ENCODE measurements around the gene EPB41L4A.

EPB41L4A gene

DNA sequence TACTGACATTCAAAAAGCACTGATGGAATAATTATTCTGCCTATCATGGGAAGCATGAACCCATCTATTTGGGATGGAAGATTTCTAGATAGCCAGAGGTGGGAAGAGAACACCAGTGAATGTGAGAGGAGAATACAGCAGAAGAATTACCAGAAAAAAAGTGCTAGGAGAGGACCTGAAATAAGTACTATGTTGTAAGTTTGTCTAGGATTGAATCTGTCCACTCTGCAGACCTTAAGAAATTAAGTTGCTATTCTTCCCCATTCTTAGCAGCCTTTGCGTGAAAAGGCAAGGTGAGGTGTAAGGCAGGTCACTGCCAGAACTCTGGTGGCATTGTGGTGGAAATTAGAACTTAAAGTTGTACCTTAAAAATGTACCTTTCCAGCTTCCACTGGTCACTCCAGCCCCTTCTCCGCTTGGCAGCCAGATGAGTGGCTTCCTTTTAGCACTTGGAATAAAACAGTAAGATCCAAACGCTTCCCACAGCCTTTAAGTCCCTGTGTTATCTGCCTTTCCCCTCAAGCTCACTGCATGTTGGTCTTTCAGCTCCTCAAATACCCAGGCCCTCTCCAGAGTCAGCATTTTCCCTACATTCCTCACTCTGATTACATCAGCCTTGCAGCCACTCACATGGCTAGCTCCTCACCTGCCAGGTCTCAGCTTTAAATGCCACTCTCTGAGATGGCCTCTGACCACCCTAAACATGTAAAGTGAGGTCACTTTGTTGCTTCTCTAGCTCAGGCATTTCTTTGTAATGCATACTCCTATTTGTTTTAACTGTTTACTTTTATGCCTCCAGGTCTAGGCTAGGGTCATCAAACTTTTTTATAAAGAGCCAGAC is 253.0 kb downstream of the EPB41L4A start:
- in situ Hi-C loops (cut with HindIII; ENCODE audit: low sequenced_read_pairs) = no loop called here

DNA sequence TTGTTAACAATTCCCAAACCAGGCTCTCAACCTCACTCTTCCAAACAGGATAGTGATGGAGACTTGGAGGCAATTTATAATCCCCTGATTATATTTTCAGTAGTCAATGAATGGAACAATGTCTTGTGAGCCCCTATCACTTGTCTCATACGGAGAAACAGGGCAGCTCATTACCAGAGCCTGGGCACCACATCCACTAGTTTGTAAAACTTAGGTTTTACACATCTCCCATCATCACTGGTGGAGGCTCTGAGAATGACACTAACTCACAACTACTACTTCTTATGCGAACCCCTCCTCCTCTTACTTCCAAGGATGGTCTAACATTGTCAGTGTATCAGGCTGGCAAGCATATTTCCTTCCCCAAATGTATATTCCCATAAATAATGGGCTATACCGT is 253.7 kb downstream of the EPB41L4A start:
- in situ Hi-C loops (cut with HindIII; ENCODE audit: low sequenced_read_pairs) = no loop called here

DNA sequence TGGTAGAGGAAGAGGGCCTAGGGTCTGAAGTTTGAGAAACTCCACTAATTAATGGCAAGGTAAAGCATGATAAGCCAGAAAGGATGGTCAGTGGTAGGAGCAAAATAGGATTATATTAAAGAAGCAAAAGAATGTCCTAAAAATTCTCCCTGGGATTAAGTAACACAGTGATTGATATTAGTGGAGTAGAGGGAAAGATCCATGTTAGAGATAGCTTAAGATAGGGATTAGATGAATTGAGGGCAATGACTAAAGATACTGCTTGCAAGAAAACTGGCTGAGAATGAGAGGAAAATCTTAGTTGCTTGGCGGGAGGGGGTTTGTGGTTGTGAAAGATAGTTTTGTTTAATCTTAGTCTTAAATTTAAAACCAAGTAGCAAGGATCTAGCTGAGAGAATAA is 255.6 kb downstream of the EPB41L4A start:
- in situ Hi-C loops (cut with HindIII; ENCODE audit: low sequenced_read_pairs) = no loop called here

DNA sequence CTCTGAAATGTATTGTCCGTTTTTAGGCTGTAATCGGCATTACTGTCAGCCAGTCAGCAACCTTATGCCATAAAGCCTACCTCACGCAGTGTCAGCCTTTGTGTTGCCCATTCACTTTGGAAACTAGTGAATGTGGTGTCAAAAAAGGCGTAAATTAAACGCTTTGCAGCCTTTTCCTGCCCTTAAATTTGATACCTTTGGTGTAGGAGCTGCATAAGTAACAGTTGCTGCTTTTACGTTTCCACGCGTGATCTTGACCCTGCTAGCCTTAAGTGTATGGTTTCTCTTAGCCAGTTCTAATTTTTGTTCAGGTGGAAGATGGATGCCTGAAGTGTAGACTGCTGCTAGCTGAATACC is 257.7 kb downstream of the EPB41L4A start:
- in situ Hi-C loops (cut with HindIII; ENCODE audit: low sequenced_read_pairs) = no loop called here

DNA sequence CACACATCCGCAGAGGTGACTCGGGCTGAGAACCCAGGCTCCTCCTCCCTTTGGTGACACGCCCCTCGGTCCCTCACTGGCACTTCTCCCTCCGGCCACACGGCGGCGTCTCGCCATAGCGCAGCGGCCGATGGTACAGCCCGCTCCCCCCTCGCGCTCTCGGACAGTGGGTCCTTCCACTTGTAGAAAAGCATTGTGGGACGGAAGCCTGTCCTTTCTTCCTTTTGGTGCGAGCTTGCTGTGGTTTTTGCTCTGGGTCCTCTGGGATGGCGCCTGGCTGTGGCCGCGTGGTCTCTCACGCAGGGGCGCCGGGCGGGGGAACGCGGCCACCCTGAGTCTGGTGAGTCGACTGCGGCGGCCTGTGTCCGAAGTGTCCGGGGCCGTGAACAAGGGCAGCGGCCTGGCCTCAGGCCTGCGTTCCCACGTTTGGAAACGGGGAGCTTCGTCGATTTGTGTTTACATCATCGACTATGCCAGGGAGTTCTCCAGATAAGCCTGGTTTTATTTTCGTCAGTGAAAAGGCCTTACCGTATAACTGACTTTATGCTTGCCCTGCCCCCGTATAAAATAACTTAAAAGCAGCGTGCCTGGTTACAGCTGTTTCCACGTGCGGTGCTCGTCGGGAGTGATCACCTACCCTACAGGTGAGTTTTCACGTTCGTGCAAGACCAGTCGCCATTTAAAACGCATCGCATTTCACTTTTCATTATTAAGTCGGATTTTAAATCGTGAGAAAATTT is 258.3 kb downstream of the EPB41L4A start:
- in situ Hi-C loops (cut with HindIII; ENCODE audit: low sequenced_read_pairs) = no loop called here

DNA sequence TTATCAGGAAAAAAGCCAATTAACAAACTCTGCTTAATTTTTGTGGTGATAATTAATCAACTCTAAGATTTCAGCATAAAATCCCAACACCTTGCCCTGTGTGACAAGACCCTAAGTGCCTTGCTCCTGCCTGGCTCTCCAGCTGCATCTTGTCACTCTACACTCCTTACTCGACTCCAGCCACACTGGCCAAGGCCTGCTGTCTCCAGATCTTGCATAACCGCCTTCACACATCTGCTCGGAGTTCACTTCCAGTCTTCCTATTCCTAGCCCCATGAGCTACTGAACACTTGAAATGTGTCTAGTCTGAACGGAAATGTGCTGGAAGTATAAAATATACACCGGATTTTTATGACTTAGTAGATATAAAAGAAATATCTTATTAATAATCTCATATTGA is 259.6 kb downstream of the EPB41L4A start:
- in situ Hi-C loops (cut with HindIII; ENCODE audit: low sequenced_read_pairs) = no loop called here

DNA sequence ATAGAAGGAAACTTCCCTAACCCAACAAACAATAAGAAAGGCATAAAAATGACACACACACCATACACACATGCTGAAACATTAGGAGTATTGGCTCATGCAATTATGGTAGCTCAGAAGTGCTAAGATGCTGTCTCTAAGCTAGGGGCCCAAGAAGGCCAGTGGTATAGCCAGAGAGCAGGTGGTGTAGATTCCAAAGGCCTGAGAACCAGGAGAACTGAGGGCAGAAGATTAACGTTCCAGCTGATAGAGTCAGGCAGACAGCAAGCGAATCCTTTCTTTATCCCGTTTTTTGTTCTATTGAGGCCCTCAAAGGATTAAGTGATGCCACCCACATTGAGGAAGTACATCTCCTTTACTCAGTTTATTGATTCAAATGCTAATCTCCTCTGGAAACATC is 262.9 kb downstream of the EPB41L4A start:
- in situ Hi-C loops (cut with HindIII; ENCODE audit: low sequenced_read_pairs) = no loop called here

DNA sequence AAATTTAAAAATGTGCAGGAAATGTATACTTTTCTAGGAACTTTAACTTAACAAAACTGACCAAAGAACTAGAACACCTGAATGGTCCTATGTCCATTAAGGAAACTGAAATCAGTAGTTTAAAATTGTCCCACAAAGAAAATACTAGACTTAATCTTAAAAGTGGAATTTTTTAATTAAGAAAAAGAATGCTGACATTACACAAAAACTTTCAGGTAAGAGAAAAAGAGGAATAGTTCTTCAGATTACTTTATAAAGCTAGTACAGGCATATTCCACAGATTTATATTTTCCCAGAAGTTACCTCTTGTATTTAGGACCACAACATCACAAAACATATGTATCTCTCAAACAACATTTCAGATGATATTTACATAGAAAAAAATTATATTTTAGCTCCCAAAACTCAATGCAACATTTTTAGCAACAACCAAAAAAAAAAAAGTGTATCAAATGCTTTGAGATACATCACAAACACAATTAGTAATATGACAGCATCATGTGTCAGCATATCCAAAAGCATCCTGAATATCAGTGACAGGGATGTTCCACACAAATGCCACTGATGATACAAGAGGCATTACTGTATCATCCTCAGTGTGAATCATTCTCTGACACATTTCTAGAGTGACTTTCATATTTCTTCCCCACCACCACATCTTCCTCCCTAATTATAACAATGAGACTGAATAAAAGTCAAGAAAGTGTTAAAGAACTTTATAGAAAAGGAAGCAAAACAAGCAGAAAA is 264.0 kb downstream of the EPB41L4A start:
- in situ Hi-C loops (cut with HindIII; ENCODE audit: low sequenced_read_pairs) = no loop called here

DNA sequence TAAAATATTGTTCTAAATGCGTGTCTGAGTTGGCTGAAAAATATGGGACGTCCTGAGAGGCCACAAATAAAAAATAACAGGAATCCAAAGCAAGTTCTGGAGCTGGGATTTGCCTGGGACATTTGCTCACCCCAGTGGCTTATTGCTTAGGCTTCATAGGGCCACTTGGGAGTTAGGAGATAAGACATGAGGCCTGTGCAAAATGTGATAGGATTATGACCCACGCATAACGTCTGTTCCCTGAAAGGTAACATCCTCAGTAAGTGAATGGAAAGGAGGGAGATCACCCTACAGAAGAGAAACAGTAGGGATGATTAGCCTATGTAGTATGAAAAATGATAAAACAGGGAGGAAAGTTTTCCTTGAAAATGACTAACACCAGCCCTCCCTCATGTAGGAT is 269.4 kb downstream of the EPB41L4A start:
- in situ Hi-C loops (cut with HindIII; ENCODE audit: low sequenced_read_pairs) = no loop called here

DNA sequence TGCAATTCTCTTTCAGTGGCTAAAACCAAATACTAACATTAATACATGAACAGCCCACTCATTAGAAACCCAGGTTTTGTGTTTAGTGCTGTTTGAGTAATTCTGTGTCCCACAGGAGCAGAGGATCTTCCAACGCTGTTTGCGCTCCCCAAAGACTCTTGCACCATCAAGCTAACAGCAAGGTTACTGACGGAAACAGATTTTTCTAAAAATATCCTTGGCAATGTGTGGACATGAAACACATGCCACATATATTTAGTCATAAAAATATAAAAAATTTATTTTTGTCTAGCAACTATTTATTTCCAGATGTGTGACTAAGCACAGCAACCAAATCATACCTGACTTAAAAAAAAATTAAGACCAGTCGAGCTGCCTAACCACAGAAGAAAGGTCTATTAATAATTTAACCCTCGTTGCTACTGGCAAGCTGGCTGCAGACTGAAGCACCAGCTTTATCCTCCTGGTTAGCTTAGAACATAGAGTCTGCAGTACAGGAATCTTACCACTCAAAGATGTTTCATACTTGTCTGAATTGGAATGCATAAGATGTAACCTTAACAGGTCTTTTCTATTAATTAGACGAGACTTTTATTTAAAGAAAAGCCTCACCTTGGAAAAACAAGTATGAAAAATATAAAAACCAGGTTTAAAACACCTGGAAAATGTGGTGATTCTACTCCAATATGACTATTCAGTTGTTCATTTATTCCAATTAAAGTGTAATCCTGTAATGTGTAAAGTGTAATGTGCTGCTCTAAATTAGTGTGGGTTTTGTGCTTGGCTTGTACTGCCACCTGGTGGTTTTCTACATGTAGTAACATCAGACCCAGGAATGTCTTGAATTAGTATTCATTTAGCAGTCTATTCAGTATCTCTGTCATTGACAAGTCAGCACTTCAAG is 272.5 kb downstream of the EPB41L4A start:
- in situ Hi-C loops (cut with HindIII; ENCODE audit: low sequenced_read_pairs) = no loop called here

DNA sequence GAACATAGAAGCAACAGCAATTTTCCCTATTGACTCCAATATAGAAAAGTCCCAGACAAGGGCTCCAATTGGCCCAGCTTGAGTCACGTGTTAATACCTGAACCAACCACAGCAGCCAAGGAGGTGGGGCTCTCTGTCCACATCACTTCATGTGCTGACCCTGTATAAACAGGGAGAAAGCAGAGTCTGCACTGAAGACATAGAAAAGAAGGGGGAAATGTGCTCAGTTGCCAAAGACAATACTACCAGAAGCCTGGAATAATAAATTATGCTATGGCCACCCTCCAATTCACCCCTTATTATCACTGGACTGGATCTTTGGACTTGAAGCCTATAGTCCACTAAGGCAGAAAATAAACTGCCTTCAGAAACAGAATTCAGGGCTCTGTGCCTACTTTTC is 275.4 kb downstream of the EPB41L4A start:
- in situ Hi-C loops (cut with HindIII; ENCODE audit: low sequenced_read_pairs) = no loop called here

DNA sequence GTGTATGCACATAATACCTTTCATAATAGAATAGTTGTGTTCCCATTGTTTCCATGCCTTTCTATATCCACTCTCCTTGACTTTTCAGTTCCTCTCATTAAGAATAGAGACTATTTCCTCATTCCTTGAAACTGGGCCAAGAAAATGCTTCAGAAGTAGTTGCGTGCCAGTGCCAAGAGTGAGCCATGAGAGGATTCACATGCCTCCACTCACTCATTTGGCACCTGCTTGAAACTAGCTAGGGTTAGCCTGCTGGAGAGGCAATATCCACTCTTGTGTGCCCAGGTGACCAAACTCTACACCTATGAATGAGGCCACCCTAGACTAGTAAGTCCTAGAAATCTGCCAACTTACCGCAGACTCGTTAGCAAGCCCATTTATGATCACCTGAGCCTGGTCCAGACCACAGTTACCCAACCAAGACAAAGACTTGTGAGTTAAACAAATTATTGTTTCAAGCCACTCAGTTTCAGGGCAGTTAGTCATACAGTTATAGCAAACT is 276.3 kb downstream of the EPB41L4A start:
- in situ Hi-C loops (cut with HindIII; ENCODE audit: low sequenced_read_pairs) = no loop called here

DNA sequence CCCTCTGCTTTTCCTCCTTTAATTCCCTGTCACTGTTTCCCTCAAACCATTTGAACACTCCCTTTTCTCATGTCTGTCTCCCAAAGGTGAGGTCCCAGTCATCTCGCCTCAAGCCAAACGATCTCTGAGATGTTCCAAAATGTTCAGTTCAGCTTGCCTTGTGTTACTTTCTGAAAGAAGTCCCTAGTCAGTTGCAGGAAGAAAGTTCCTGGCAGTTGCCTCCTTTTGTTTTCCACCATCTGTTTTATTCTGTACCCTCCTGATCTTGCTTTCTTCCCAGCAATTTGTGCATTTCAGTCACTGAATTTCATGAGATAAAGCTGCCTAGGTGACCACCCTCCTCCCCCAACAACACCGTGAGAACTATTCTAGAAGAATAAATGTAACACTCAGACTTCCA is 277.5 kb downstream of the EPB41L4A start:
- in situ Hi-C loops (cut with HindIII; ENCODE audit: low sequenced_read_pairs) = no loop called here

DNA sequence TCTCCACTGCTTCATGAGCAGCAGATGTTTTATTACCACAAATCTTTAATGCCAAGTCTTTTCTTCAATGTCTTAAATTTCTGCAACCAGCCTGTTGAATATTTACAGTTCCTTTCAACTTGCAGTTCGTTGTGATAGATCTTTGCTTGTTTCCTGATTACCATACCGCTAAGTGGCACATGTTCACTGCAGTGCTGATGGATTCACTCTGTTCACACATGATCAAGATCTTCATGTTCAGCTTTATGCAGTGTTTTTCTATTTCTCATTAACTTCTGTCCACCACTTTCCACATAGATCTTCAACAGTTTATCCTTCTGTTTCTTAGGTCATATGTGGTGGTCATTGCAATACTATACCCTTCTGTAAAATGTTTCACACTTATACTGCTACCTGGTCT is 280.6 kb downstream of the EPB41L4A start:
- in situ Hi-C loops (cut with HindIII; ENCODE audit: low sequenced_read_pairs) = no loop called here

DNA sequence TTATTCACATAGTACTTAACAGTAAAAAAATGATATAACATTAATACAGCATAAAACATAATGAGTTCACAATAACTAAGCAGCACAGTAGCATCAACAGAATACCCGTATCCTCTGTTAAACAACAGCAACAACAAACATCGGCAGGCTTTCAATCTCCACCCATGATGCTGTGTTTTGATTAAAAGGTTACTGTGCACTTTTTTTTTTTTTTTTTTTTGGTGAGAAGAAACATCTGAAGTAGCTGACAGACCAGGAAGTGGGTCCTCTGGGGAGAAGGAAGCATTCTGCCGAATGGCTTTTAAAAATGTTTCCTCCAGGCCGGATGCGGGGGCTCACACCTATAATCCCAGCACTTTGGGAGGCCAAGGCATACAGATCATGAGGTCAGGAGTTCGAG is 282.3 kb downstream of the EPB41L4A start:
- in situ Hi-C loops (cut with HindIII; ENCODE audit: low sequenced_read_pairs) = no loop called here

DNA sequence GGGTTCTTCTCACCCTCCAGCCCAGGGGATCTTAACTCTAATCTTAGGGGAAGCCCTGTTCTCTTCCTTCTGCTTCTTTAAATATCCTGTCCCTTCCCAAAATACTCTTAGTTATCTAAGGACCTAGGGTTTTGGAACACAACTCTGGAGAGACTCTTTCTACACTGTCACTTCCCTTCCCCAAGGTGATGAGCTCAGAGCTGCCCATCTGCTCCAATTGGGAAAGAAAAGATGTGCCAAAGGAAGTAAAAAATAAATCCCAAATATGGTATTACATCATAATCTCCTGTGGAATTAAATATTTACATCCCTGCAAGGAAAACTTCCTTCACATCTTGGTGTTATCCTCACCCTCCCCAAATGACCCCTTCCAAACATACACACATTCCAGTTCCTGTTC is 291.2 kb downstream of the EPB41L4A start:
- in situ Hi-C loops (cut with HindIII; ENCODE audit: low sequenced_read_pairs) = no loop called here

DNA sequence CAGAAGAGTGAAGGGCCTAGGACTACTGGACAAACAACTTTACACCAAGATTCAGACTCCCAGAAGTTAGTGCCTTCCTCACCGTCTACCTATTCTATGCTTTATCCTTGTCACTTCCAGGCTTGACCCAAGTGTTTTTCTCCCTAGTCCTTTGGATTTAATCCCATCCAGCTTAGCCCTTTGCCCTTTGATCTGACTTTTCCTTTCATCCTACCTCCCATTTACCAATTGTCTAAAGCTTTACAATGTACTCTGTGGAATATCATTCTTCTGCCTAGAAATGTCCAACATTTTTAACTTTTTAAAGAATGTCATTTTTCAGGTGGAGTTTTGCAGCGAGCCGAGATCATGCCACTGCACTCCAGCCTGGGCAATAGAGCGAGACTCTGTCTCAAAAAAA is 292.1 kb downstream of the EPB41L4A start:
- in situ Hi-C loops (cut with HindIII; ENCODE audit: low sequenced_read_pairs) = no loop called here

DNA sequence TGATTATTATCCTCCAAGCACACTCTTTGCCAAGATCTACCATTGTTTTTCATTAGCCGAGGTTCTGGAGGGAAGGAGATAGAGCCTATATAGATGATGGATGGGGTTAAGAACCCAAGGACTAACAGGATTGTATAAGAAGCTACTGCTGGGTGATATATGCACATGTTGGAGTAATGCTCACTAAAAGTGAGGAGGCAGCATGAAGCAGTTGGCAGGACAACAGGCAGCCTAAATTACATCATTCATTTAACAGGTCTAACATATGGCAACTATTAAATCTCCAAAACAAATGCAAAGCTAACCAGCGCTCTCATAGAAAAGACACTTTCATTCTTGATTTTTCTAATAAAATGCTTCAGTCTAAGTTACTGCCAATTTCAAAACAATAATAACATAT is 293.2 kb downstream of the EPB41L4A start:
- in situ Hi-C loops (cut with HindIII; ENCODE audit: low sequenced_read_pairs) = no loop called here

DNA sequence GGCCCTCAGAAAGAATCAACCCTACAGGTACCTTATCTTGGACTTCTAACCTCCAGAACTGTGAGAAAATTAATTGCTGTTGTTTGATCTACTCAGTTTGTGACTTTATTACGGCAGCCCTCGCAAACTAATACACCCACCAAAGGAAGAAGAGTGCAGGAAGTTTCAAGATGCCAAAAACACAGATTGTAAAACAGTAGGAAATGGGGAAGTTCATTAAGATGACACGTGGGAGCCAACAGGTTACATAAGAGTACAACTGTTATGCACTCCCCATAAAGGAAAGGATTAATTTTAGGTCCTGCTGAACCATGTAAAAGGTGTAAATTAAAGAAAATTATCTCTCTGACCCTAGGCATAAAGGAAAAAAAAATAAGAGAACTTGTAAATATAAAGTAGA is 294.3 kb downstream of the EPB41L4A start:
- in situ Hi-C loops (cut with HindIII; ENCODE audit: low sequenced_read_pairs) = no loop called here

DNA sequence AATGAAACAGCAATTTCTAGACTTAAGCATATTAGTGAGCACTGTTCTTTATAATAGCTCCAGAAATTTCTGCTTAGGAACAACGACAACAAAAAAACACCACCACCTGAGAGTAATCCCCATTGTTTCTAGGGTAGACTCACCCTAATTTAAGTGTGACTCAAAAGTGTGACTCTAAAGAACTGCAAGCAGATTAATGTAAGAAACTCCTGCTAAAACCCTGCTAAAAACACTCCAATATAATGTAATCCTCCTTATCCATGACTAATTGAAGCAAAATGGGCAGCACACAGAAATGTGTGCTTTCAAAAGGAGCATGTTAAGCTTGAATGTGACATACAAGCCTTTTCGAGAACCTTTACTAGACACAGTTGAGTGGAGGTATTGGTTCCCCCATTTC is 296.0 kb downstream of the EPB41L4A start:
- in situ Hi-C loops (cut with HindIII; ENCODE audit: low sequenced_read_pairs) = no loop called here

DNA sequence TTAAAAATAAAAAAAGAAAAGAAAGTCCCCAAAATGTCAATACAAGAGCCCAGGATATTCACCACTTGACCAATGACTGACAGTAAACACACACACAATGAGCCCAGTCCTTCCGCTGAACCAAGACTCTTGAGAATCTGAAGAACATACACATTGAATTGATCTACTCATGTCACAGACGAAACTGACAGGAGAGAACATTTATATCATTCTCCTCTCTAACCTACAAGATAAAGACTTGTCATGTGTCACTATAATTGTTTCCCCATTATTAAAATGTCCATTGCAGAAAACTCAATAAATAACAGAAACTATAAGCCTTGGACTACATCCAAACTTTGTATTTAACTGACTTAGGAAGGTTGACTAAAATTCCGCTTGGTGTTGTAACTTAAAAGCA is 296.7 kb downstream of the EPB41L4A start:
- in situ Hi-C loops (cut with HindIII; ENCODE audit: low sequenced_read_pairs) = no loop called here
